ENCODE measurements around the gene ROR1.

- TF ChIP-seq CTCF (conservative IDR thresholded peaks at IDR 0.05), result no peak
- no peak for TF ChIP-seq EZH2 (IDR thresholded peaks at IDR 0.05; ENCODE audit: low read depth)
Measured at GRCh38 chr1:64167176-64167575, 393.4 kb downstream of the ROR1 start.
